ENCODE measurements around the gene PROX2.

The PROX2 gene

GRCh38 chr14:74868739-74869138 is 7.2 kb downstream of the PROX2 start:
- Histone ChIP-seq H3K36me3 (ENCODE audit: control insufficient read depth in 1 of 2, insufficient read depth in 2 of 2, low read depth in 1 of 2, low read length in 2 of 2) (no peaks in the 10 kb centered on the region), H3K23ac (ENCODE audit: low read length in 2 of 2) (no peak overlapping the region), H3K9ac (ENCODE audit: low read length) (no peak overlapping the region), H3K79me1 (replicated peaks; ENCODE audit: low read length, poor library complexity, severe bottlenecking) (no peaks in the 10 kb centered on the region), H2AK5ac (ENCODE audit: low read length, severe bottlenecking) (no peak overlapping the region), H3K9me3 (ENCODE audit: control insufficient read depth, low read length) (no peaks in the 10 kb centered on the region), H2BK15ac (ENCODE audit: low read depth, poor library complexity, severe bottlenecking) (no peak overlapping the region), H3K4me3 (ENCODE audit: insufficient read depth in 1 of 2, low read depth in 1 of 2, low read length in 2 of 2) (no peak overlapping the region), H3K4me2 (ENCODE audit: low read length, poor library complexity, severe bottlenecking) (no peak overlapping the region), H3K14ac (ENCODE audit: low read length in 2 of 2) (no peak overlapping the region), H4K8ac (ENCODE audit: low read length) (no peak overlapping the region), H2BK12ac (ENCODE audit: low read length in 2 of 2) (no peak overlapping the region), H3K4me1 (ENCODE audit: control insufficient read depth, insufficient read depth, low read depth, low read length) (no peaks in the 10 kb centered on the region), H3K18ac (ENCODE audit: low read depth in 1 of 2, low read length in 2 of 2) (no peak overlapping the region), H3K4ac (ENCODE audit: low read depth in 1 of 2, low read length in 2 of 2) (no peak overlapping the region), H3K27me3 (ENCODE audit: control insufficient read depth in 1 of 2, insufficient read depth in 1 of 2, low read length in 2 of 2) (peaks cover 2 to 18% of the 10 kb centered on the region in 2 experiments), H2BK120ac (ENCODE audit: low read depth, low read length) (no peak overlapping the region), H4K91ac (ENCODE audit: low read length) (no peak overlapping the region), H2BK5ac (ENCODE audit: low read depth, low read length, poor library complexity, severe bottlenecking) (no peak overlapping the region), H2AFZ (ENCODE audit: low read depth, low read length) (no peak overlapping the region), H3K27ac (ENCODE audit: low read length, poor library complexity, severe bottlenecking) (no peak overlapping the region)
- 83% methylated on average over 1 of the region's 8 CpGs for WGBS
- no peak for DNase-seq

GRCh38 chr14:74867673-74868072 is 8.3 kb downstream of the PROX2 start:
- Histone ChIP-seq H4K8ac (ENCODE audit: low read length) (no peak overlapping the region), H3K23ac (ENCODE audit: low read length in 2 of 2) (no peak overlapping the region), H3K36me3 (ENCODE audit: control insufficient read depth in 1 of 2, insufficient read depth in 2 of 2, low read depth in 1 of 2, low read length in 2 of 2) (no peaks in the 10 kb centered on the region)

GRCh38 chr14:74866708-74867389 is 9.1 kb downstream of the PROX2 start:
- Histone ChIP-seq H2AK5ac (ENCODE audit: low read length, severe bottlenecking) (no peak overlapping the region), H2BK120ac (ENCODE audit: low read depth, low read length) (no peak overlapping the region), H2BK15ac (ENCODE audit: low read depth, poor library complexity, severe bottlenecking) (no peak overlapping the region), H4K8ac (ENCODE audit: low read length) (no peak overlapping the region), H3K79me1 (replicated peaks; ENCODE audit: low read length, poor library complexity, severe bottlenecking) (no peaks in the 10 kb centered on the region), H3K9me3 (ENCODE audit: control insufficient read depth, low read length) (no peaks in the 10 kb centered on the region), H2AFZ (ENCODE audit: low read depth, low read length) (no peak overlapping the region), H3K14ac (ENCODE audit: low read length in 2 of 2) (no peak overlapping the region), H4K91ac (ENCODE audit: low read length) (no peak overlapping the region), H3K36me3 (ENCODE audit: control insufficient read depth in 1 of 2, insufficient read depth in 2 of 2, low read depth in 1 of 2, low read length in 2 of 2) (no peaks in the 10 kb centered on the region), H3K4ac (ENCODE audit: low read depth in 1 of 2, low read length in 2 of 2) (no peak overlapping the region), H3K18ac (ENCODE audit: low read depth in 1 of 2, low read length in 2 of 2) (no peak overlapping the region), H2BK12ac (ENCODE audit: low read length in 2 of 2) (no peak overlapping the region), H3K27me3 (ENCODE audit: control insufficient read depth in 1 of 2, insufficient read depth in 1 of 2, low read length in 2 of 2) (peaks cover 2 to 29% of the 10 kb centered on the region in 2 experiments), H3K4me3 (ENCODE audit: insufficient read depth in 1 of 2, low read depth in 1 of 2, low read length in 2 of 2) (no peak overlapping the region), H3K4me2 (ENCODE audit: low read length, poor library complexity, severe bottlenecking) (no peak overlapping the region), H3K27ac (ENCODE audit: low read length, poor library complexity, severe bottlenecking) (no peak overlapping the region), H3K23ac (ENCODE audit: low read length in 2 of 2) (no peak overlapping the region), H2BK5ac (ENCODE audit: low read depth, low read length, poor library complexity, severe bottlenecking) (no peak overlapping the region), H3K9ac (ENCODE audit: low read length) (no peak overlapping the region), H3K4me1 (ENCODE audit: control insufficient read depth, insufficient read depth, low read depth, low read length) (no peaks in the 10 kb centered on the region)
- DNase-seq = no peak
- 96% methylated on average over 3 of the region's 3 CpGs for WGBS

More at GRCh38 chr14:74867673-74868072, 8.3 kb downstream of the PROX2 start:
- Histone ChIP-seq H2BK5ac (ENCODE audit: low read depth, low read length, poor library complexity, severe bottlenecking) (no peak overlapping the region), H3K4me1 (ENCODE audit: control insufficient read depth, insufficient read depth, low read depth, low read length) (no peaks in the 10 kb centered on the region), H3K4me3 (ENCODE audit: insufficient read depth in 1 of 2, low read depth in 1 of 2, low read length in 2 of 2) (peak overlapping the region in 1 of 2 experiments; percentile 28), H2AK5ac (ENCODE audit: low read length, severe bottlenecking) (no peak overlapping the region), H4K91ac (ENCODE audit: low read length) (no peak overlapping the region), H2BK15ac (ENCODE audit: low read depth, poor library complexity, severe bottlenecking) (no peak overlapping the region), H3K4me2 (ENCODE audit: low read length, poor library complexity, severe bottlenecking) (no peak overlapping the region), H3K9ac (ENCODE audit: low read length) (peak overlapping the region; percentile 29), H2AFZ (ENCODE audit: low read depth, low read length) (no peak overlapping the region), H3K9me3 (ENCODE audit: control insufficient read depth, low read length) (no peaks in the 10 kb centered on the region), H2BK12ac (ENCODE audit: low read length in 2 of 2) (no peak overlapping the region), H3K27ac (ENCODE audit: low read length, poor library complexity, severe bottlenecking) (no peak overlapping the region), H3K14ac (ENCODE audit: low read length in 2 of 2) (no peak overlapping the region), H2BK120ac (ENCODE audit: low read depth, low read length) (no peak overlapping the region), H3K18ac (ENCODE audit: low read depth in 1 of 2, low read length in 2 of 2) (no peak overlapping the region), H3K79me1 (replicated peaks; ENCODE audit: low read length, poor library complexity, severe bottlenecking) (no peaks in the 10 kb centered on the region), H3K27me3 (ENCODE audit: control insufficient read depth in 1 of 2, insufficient read depth in 1 of 2, low read length in 2 of 2) (peaks cover 2 to 25% of the 10 kb centered on the region in 2 experiments), H3K4ac (ENCODE audit: low read depth in 1 of 2, low read length in 2 of 2) (no peak overlapping the region)
- DNase-seq = no peak
- 73% methylated on average over 3 of the region's 5 CpGs for WGBS

- 85% methylated on average over 3 of the region's 5 CpGs for WGBS
- Histone ChIP-seq H3K18ac (ENCODE audit: low read depth in 1 of 2, low read length in 2 of 2) (no peak overlapping the region), H3K9me3 (ENCODE audit: control insufficient read depth, low read length) (no peaks in the 10 kb centered on the region), H2BK5ac (ENCODE audit: low read depth, low read length, poor library complexity, severe bottlenecking) (no peak overlapping the region), H2AK5ac (ENCODE audit: low read length, severe bottlenecking) (no peak overlapping the region), H3K27me3 (ENCODE audit: control insufficient read depth in 1 of 2, insufficient read depth in 1 of 2, low read length in 2 of 2) (peaks cover 2 to 29% of the 10 kb centered on the region in 2 experiments), H2BK12ac (ENCODE audit: low read length in 2 of 2) (no peak overlapping the region), H3K36me3 (ENCODE audit: control insufficient read depth in 1 of 2, insufficient read depth in 2 of 2, low read depth in 1 of 2, low read length in 2 of 2) (no peaks in the 10 kb centered on the region), H2AFZ (ENCODE audit: low read depth, low read length) (no peak overlapping the region), H3K27ac (ENCODE audit: low read length, poor library complexity, severe bottlenecking) (no peak overlapping the region), H3K23ac (ENCODE audit: low read length in 2 of 2) (no peak overlapping the region), H3K4me1 (ENCODE audit: control insufficient read depth, insufficient read depth, low read depth, low read length) (peaks cover 1% of the 10 kb centered on the region), H3K4me2 (ENCODE audit: low read length, poor library complexity, severe bottlenecking) (no peak overlapping the region), H2BK15ac (ENCODE audit: low read depth, poor library complexity, severe bottlenecking) (no peak overlapping the region), H2BK120ac (ENCODE audit: low read depth, low read length) (no peak overlapping the region), H3K4me3 (ENCODE audit: insufficient read depth in 1 of 2, low read depth in 1 of 2, low read length in 2 of 2) (no peak overlapping the region), H3K4ac (ENCODE audit: low read depth in 1 of 2, low read length in 2 of 2) (no peak overlapping the region), H3K79me1 (replicated peaks; ENCODE audit: low read length, poor library complexity, severe bottlenecking) (no peaks in the 10 kb centered on the region), H4K8ac (ENCODE audit: low read length) (no peak overlapping the region), H4K91ac (ENCODE audit: low read length) (no peak overlapping the region), H3K14ac (ENCODE audit: low read length in 2 of 2) (no peak overlapping the region), H3K9ac (ENCODE audit: low read length) (no peak overlapping the region)
- no peak for DNase-seq
Measured at GRCh38 chr14:74865156-74865555, 10.8 kb downstream of the PROX2 start.
